Spleen (tissue), 7 donors: ENCODE data around the gene KRTAP5-1.

Experiments used
- CTCF ChIP-seq, 11 experiments: fragments of 200-600 bp in 7 of 11; fragments of 450-650 bp in 4 of 11; sonication (generic) in 4 of 11; IDR thresholded peaks in 8 of 11; conservative IDR thresholded peaks in 3 of 11; 1 replicate in 7 of 11; 2 replicates in 4 of 11; pipeline versions ENCODE4 v1.4.0 to v1.8.0; 2016 to 2021; ENCODE audit warnings: antibody characterized with exemption in 11 of 11, inconsistent platforms in 4 of 11, mild to moderate bottlenecking in 1 of 11
- POLR2A ChIP-seq, 3 donors: fragments of 450-650 bp; IDR thresholded peaks; one replicate each; pipeline ENCODE4 v1.5.1; 2017; ENCODE audit warnings: antibody characterized with exemption in 3 of 3, mild to moderate bottlenecking in 1 of 3
- donor health status: DM: no; HTN: no; CAD: no; lungs with moderate emphysema.
- donor health status: DM: no; HTN: no; CAD: no.
- donor health status: DM: no; HTN: no; CAD: no.

DNA sequence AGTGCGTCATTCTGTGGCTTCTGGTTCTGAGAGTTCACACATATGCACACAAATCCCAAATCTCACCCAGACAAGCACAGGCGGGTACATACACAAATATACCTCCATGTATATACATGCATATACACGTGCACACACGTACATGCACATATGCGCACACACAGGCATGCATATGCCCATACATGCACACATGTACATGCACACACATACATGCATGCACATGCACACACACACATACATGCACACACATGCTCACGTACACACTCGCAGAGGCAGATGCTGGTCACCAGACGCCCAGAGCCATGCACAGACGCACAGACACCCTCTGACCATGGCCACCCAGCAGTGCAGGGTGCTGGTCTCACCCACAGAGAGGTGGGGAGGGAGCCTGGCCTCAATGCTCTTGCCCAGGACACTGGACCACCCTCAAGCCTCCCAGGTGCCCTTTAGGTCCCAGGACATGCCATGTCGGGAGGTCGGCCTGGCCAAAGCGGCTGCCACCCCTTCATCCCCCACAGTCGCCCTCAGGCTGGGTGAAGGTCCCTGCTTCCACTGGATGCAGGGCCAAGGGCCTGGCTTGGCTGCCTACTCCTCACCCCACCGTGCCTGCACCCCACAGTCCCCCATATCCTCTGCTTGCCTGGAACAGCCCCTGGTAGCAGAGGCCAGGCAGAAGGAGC lies 22.5 kb downstream of the KRTAP5-1 start:
- TF ChIP-seq CTCF (IDR thresholded peaks at IDR 0.05 in 8 of 11, conservative IDR thresholded peaks at IDR 0.05 in 3 of 11) (no peak), POLR2A (IDR thresholded peaks at IDR 0.05) (no peak)
